SU-DHL-6 (cell line): ENCODE results near the gene IP6K1.
"Not testable (repeated sequence)": the region's sequence is repeated elsewhere in the genome, so short reads cannot be mapped to it uniquely, and the experiment has no call there.

Experiments used
- H2AFZ ChIP-seq: fragments of 200-600 bp; sonication (generic); 2 replicates; pipeline ENCODE4 v1.6.1; 2014; ENCODE audit warnings: low read depth, mild to moderate bottlenecking, moderate library complexity, mixed read lengths, antibody characterized with exemption, low read length; ENCODE audit not compliant: severe bottlenecking
- H3F3A ChIP-seq: fragments of 200-600 bp; shearing (Covaris generic); 2 replicates; pipeline ENCODE4 v1.6.0; 2016; ENCODE audit warnings: antibody characterized with exemption, mild to moderate bottlenecking; ENCODE audit not compliant: insufficient read depth
- H3K27ac ChIP-seq: fragments of 200-600 bp; sonication (generic); 2 replicates; pipeline ENCODE4 v1.5.1; 2016; ENCODE audit warnings: low read depth, mild to moderate bottlenecking, low read length, moderate library complexity, mixed read lengths
- H3K27me3 ChIP-seq: fragments of 200-600 bp; sonication (generic), shearing (Covaris generic); 2 replicates; pipeline ENCODE4 v1.6.0; 2014; ENCODE audit warnings: mild to moderate bottlenecking, low read length
- H3K36me3 ChIP-seq: fragments of 200-600 bp; sonication (generic); 2 replicates; pipeline ENCODE4 v1.6.1; 2014; ENCODE audit warnings: mild to moderate bottlenecking, low read length, mixed read lengths
- H3K4me2 ChIP-seq: fragments of 300-600, 200-600 bp; shearing (Covaris generic), sonication (generic); 2 replicates; pipeline ENCODE4 v1.6.0; 2014; ENCODE audit warnings: low read length, low read depth, mild to moderate bottlenecking; ENCODE audit not compliant: poor library complexity, severe bottlenecking
- H3K4me3 ChIP-seq: fragments of 200-600 bp; sonication (generic); 2 replicates; pipeline ENCODE4 v1.5.1; 2014; ENCODE audit warnings: antibody characterized with exemption, low read length, mild to moderate bottlenecking, mixed read lengths; ENCODE audit not compliant: insufficient read depth, poor library complexity, severe bottlenecking
- H3K79me2 ChIP-seq: fragments of 200-600 bp; sonication (generic); 2 replicates; pipeline ENCODE4 v1.6.1; 2014; ENCODE audit warnings: mild to moderate bottlenecking, low read length, moderate library complexity; ENCODE audit not compliant: insufficient read depth
- H3K9ac ChIP-seq: fragments of 200-600 bp; sonication (generic); 2 replicates; pipeline ENCODE4 v1.7.0; 2014; ENCODE audit warnings: mild to moderate bottlenecking, low read length
- H3K9me2 ChIP-seq: fragments of 200-600 bp; sonication (generic); replicated peaks from 2 replicates; pipeline ENCODE4 v1.6.1; 2014; ENCODE audit warnings: low read length; ENCODE audit not compliant: insufficient read depth
- H3K9me3 ChIP-seq: fragments of 200-600 bp; sonication (generic); 2 replicates; pipeline ENCODE4 v1.6.1; 2014; ENCODE audit warnings: low read length, mixed read lengths; ENCODE audit not compliant: insufficient read depth
- H4K20me1 ChIP-seq: fragments of 200-600 bp; sonication (generic); 2 replicates; pipeline ENCODE4 v1.6.1; 2014; ENCODE audit warnings: low read depth, mild to moderate bottlenecking, antibody characterized with exemption, low read length, moderate library complexity, mixed read lengths
- CTCF ChIP-seq: fragments of 200-600 bp; sonication (generic); IDR thresholded peaks from one replicate; pipeline ENCODE4 v1.5.1; 2017; ENCODE audit warnings: antibody characterized with exemption, mild to moderate bottlenecking, low read length, moderate library complexity; ENCODE audit not compliant: insufficient read depth, poor library complexity, severe bottlenecking
- EZH2phosphoT487 ChIP-seq: fragments of 200-600 bp; sonication (generic), shearing (Covaris generic); conservative IDR thresholded peaks from 2 replicates; pipeline ENCODE4 v1.6.1; 2018; ENCODE audit warnings: mild to moderate bottlenecking, antibody characterized with exemption, low read length, moderate library complexity, mixed read lengths

The IP6K1 gene

GRCh38 chr3:49780080-49780974, 6.0 kb downstream of the IP6K1 start:
- H3F3A ChIP-seq = no peaks in the 10 kb centered on the region
- no peak overlapping the region for H2AFZ ChIP-seq
- H3K4me3 ChIP-seq = no peak overlapping the region
- no peak overlapping the region for H3K4me2 ChIP-seq
- H3K27me3 ChIP-seq = no peaks in the 10 kb centered on the region
- H3K9me3 ChIP-seq = no peaks in the 10 kb centered on the region
- H4K20me1 ChIP-seq = no peaks in the 10 kb centered on the region
- no peaks in the 10 kb centered on the region for H3K36me3 ChIP-seq
- peaks cover 32% of the 10 kb centered on the region for H3K79me2 ChIP-seq
- H3K27ac ChIP-seq = no peak overlapping the region
- TF ChIP-seq EZH2phosphoT487 = no peak
- H3K9me2 ChIP-seq = no peaks in the 10 kb centered on the region
- H3K9ac ChIP-seq = no peak overlapping the region

GRCh38 chr3:49779358-49780079, 6.8 kb downstream of the IP6K1 start:
- Histone ChIP-seq H2AFZ (no peak overlapping the region), H3K4me2 (no peak overlapping the region), H3F3A (no peaks in the 10 kb centered on the region), H3K36me3 (no peaks in the 10 kb centered on the region), H3K9me3 (no peaks in the 10 kb centered on the region), H4K20me1 (no peaks in the 10 kb centered on the region), H3K4me3 (no peak overlapping the region), H3K27me3 (no peaks in the 10 kb centered on the region), H3K9me2 (no peaks in the 10 kb centered on the region), H3K27ac (no peak overlapping the region), H3K9ac (no peak overlapping the region), H3K79me2 (peaks cover 28% of the 10 kb centered on the region; the same call in 1 of the 2 replicates)
- TF ChIP-seq EZH2phosphoT487 (no peak), CTCF (no peak)

- not testable (repeated sequence) for H3K27ac ChIP-seq, H3F3A ChIP-seq, H3K4me3 ChIP-seq, H4K20me1 ChIP-seq, H3K36me3 ChIP-seq, H3K9me2 ChIP-seq, H3K27me3 ChIP-seq, H3K4me2 ChIP-seq, H2AFZ ChIP-seq, H3K9ac ChIP-seq, H3K9me3 ChIP-seq
- peaks cover 48% of the 10 kb centered on the region for H3K79me2 ChIP-seq
These were observed 10.2 kb downstream of the IP6K1 start for GRCh38 chr3:49776101-49776500.

GRCh38 chr3:49775538-49775937, 10.8 kb downstream of the IP6K1 start:
- peaks cover 6% of the 10 kb centered on the region; the same call in 1 of the 2 replicates for H4K20me1 ChIP-seq
- H2AFZ ChIP-seq = no peak overlapping the region
- no peaks in the 10 kb centered on the region for H3K27me3 ChIP-seq
- no peaks in the 10 kb centered on the region for H3K36me3 ChIP-seq
- H3K4me2 ChIP-seq = no peak overlapping the region
- no peaks in the 10 kb centered on the region for H3K9me3 ChIP-seq
- no peak overlapping the region for H3K9ac ChIP-seq
- peaks cover 50% of the 10 kb centered on the region for H3K79me2 ChIP-seq
- H3K27ac ChIP-seq = no peak overlapping the region
- 0 out of 2 replicates have a peak, but pooled peaks cover 3% of the 10 kb centered on the region for H3F3A ChIP-seq
- no peak for TF ChIP-seq CTCF
- TF ChIP-seq EZH2phosphoT487 = no peak
- H3K9me2 ChIP-seq = no peaks in the 10 kb centered on the region
- no peak overlapping the region for H3K4me3 ChIP-seq
